H1 (cell line): ENCODE results near the gene PTH1R. TPM values are rescaled to one million over a fixed set of nuclear protein-coding genes. Genes with fewer than 3 reads are reported as not detected.

Source experiments
- CTCF ChIA-PET: fragments of 300-600 bp; sonication (Branson Sonifier 250); formaldehyde crosslinking; loops from one replicate; lab custom pipeline; 2021; ENCODE audit not compliant: partially characterized antibody; lab: Charles Lee
- POLR2A ChIA-PET: fragments of 300-600 bp; sonication (Branson Sonifier 250); formaldehyde crosslinking; loops from one replicate; lab custom pipeline; 2021; ENCODE audit warnings: inconsistent platforms; ENCODE audit not compliant: partially characterized antibody; lab: Charles Lee
- DNase-seq, 2 experiments: peaks; one replicate each; pipeline versions ENCODE4 v3.0.0 to v3.0.0-alpha.2; 2010 to 2022; ENCODE audit warnings: low spot score in 2 of 2, low read depth in 1 of 2, mixed read lengths in 1 of 2
- FAIRE-seq: peaks from 2 replicates; lab custom pipeline; 2011; peaks lifted over from hg19 to GRCh38; lab: Jason Lieb, UNC
- H2AFZ ChIP-seq: 2 replicates; pipeline ENCODE4 v1.8.1; 2012; ENCODE audit warnings: low read length, inconsistent platforms
- H2AK5ac ChIP-seq: 2 replicates; pipeline ENCODE4 v1.6.1; 2013; ENCODE audit warnings: low read depth, low read length
- H2BK120ac ChIP-seq: replicated peaks from 2 replicates; pipeline ENCODE3; 2013; ENCODE audit warnings: low read depth, low read length, inconsistent platforms
- H2BK12ac ChIP-seq: 2 replicates; pipeline ENCODE4 v1.6.1; 2013; ENCODE audit warnings: low read depth, low read length
- H2BK15ac ChIP-seq: 2 replicates; pipeline ENCODE4 v1.6.1; 2013; ENCODE audit warnings: low read length
- H2BK20ac ChIP-seq: 2 replicates; pipeline ENCODE4 v1.6.1; 2013; ENCODE audit warnings: low read length
- H2BK5ac ChIP-seq: 2 replicates; pipeline ENCODE4 v1.6.1; 2013; ENCODE audit warnings: low read depth, low read length
- H3K14ac ChIP-seq: 2 replicates; pipeline ENCODE4 v1.6.1; 2013; ENCODE audit warnings: inconsistent platforms; ENCODE audit not compliant: insufficient read length
- H3K18ac ChIP-seq: 2 replicates; pipeline ENCODE4 v1.6.1; 2013; ENCODE audit warnings: low read length; ENCODE audit errors: extremely low read depth
- H3K23ac ChIP-seq: 2 replicates; pipeline ENCODE4 v1.6.1; 2013; ENCODE audit warnings: inconsistent platforms; ENCODE audit not compliant: insufficient read length
- H3K23me2 ChIP-seq: 2 replicates; pipeline ENCODE4 v1.6.1; 2013; ENCODE audit warnings: low read depth, low read length
- H3K27ac ChIP-seq: 2 replicates; pipeline ENCODE4 v1.6.1; 2011; ENCODE audit warnings: low read depth, low read length, inconsistent platforms
- H3K27me3 ChIP-seq, 4 experiments: replicated peaks in 1 of 4; 1 replicate in 1 of 4; 2 replicates in 3 of 4; pipeline versions ENCODE4 v1.6.1 to v1.8.1; 2011 to 2013; ENCODE audit warnings: low read length in 3 of 4, mild to moderate bottlenecking in 3 of 4, inconsistent platforms in 2 of 4, mixed read lengths in 2 of 4, moderate library complexity in 1 of 4; ENCODE audit not compliant: control insufficient read depth in 3 of 4, insufficient read depth in 3 of 4; ENCODE audit errors: extremely low read depth in 1 of 4
- H3K36me3 ChIP-seq, 4 experiments: 2 replicates each; pipeline versions ENCODE4 v1.6.1 to v1.8.1; 2011 to 2013; ENCODE audit warnings: mild to moderate bottlenecking in 4 of 4, low read length in 3 of 4, moderate library complexity in 2 of 4, control low read depth in 1 of 4, inconsistent platforms in 1 of 4; ENCODE audit not compliant: insufficient read depth in 4 of 4, control insufficient read depth in 2 of 4
- H3K4ac ChIP-seq: replicated peaks from 2 replicates; pipeline ENCODE3; 2013; ENCODE audit warnings: low read length, low read depth, mixed read lengths, inconsistent platforms; ENCODE audit not compliant: insufficient read length
- H3K4me1 ChIP-seq, 4 experiments: replicated peaks in 1 of 4; 1 replicate in 1 of 4; 2 replicates in 3 of 4; pipeline versions ENCODE4 v1.6.1 to v1.8.1; 2011 to 2013; ENCODE audit warnings: low read length in 3 of 4, inconsistent platforms in 2 of 4, mixed read lengths in 1 of 4; ENCODE audit not compliant: insufficient read depth in 4 of 4, control insufficient read depth in 3 of 4
- H3K4me2 ChIP-seq, 2 experiments: 2 replicates each; pipeline versions ENCODE4 v1.6.1 to v1.8.1; 2011 to 2013; ENCODE audit warnings: low read depth in 2 of 2, low read length in 2 of 2, control low read depth in 1 of 2, inconsistent platforms in 1 of 2, mild to moderate bottlenecking in 1 of 2; ENCODE audit not compliant: insufficient read depth in 1 of 2
- H3K4me3 ChIP-seq, 4 experiments: fragments of 200-600, 300-600 bp in 1 of 4; sonication (generic), shearing (Covaris generic), sonication (Bioruptor Twin) in 1 of 4; 2 replicates each; pipeline versions ENCODE4 v1.5.1 to v1.8.1; 2011 to 2016; ENCODE audit warnings: low read length in 4 of 4, low read depth in 3 of 4, control low read depth in 2 of 4, inconsistent platforms in 2 of 4, mild to moderate bottlenecking in 2 of 4, mixed read lengths in 1 of 4, moderate library complexity in 1 of 4; ENCODE audit not compliant: insufficient read depth in 2 of 4; ENCODE audit errors: extremely low read depth in 1 of 4
- H3K56ac ChIP-seq: replicated peaks from 2 replicates; pipeline ENCODE3; 2013; ENCODE audit warnings: low read depth, mild to moderate bottlenecking, mixed read lengths, low read length, inconsistent platforms; ENCODE audit not compliant: insufficient read length
- H3K79me1 ChIP-seq: 2 replicates; pipeline ENCODE4 v1.6.1; 2013; ENCODE audit warnings: low read depth, low read length, control low read depth
- H3K79me2 ChIP-seq, 2 experiments: 2 replicates each; pipeline versions ENCODE4 v1.6.1 to v1.8.1; 2012 to 2013; ENCODE audit warnings: low read length in 2 of 2, mild to moderate bottlenecking in 2 of 2, inconsistent platforms in 1 of 2; ENCODE audit not compliant: insufficient read depth in 2 of 2, control insufficient read depth in 1 of 2
- H3K9ac ChIP-seq, 4 experiments: replicated peaks in 1 of 4; 1 replicate in 1 of 4; 2 replicates in 3 of 4; pipeline versions ENCODE4 v1.6.1 to v1.8.1; 2011 to 2013; ENCODE audit warnings: low read depth in 3 of 4, low read length in 3 of 4, control low read depth in 2 of 4, mild to moderate bottlenecking in 2 of 4, moderate library complexity in 2 of 4, inconsistent platforms in 1 of 4; ENCODE audit errors: extremely low read depth in 1 of 4
- H3K9me3 ChIP-seq, 2 experiments: 2 replicates each; pipeline versions ENCODE4 v1.6.1 to v1.8.1; 2012 to 2013; ENCODE audit warnings: mild to moderate bottlenecking in 2 of 2, moderate library complexity in 2 of 2, control low read depth in 1 of 2, inconsistent platforms in 1 of 2, low read depth in 1 of 2, low read length in 1 of 2, mixed read lengths in 1 of 2; ENCODE audit not compliant: insufficient read depth in 2 of 2
- H4K20me1 ChIP-seq, 2 experiments: replicated peaks in 1 of 2; 2 replicates each; pipeline versions ENCODE3 to v1.8.1; 2011 to 2013; ENCODE audit warnings: inconsistent platforms in 2 of 2, low read length in 2 of 2, mild to moderate bottlenecking in 1 of 2; ENCODE audit not compliant: insufficient read depth in 2 of 2, control insufficient read depth in 1 of 2
- H4K5ac ChIP-seq: 2 replicates; pipeline ENCODE4 v1.6.1; 2013; ENCODE audit warnings: low read length, low read depth, mixed read lengths, inconsistent platforms; ENCODE audit not compliant: insufficient read length
- H4K8ac ChIP-seq: 2 replicates; pipeline ENCODE4 v1.8.0; 2013; ENCODE audit warnings: mild to moderate bottlenecking, moderate library complexity, low read length, inconsistent platforms; ENCODE audit not compliant: insufficient read depth; ENCODE audit errors: extremely low read depth
- H4K91ac ChIP-seq: replicated peaks from 2 replicates; pipeline ENCODE3; 2013; ENCODE audit warnings: low read length, mixed read lengths, inconsistent platforms; ENCODE audit not compliant: insufficient read length
- WGBS, 2 experiments: shearing (Covaris generic) in 1 of 2; methylation state at CpG; one replicate each; pipeline versions ENCODE4 v1.1.6 to v1.1.7; 2013 to 2015; ENCODE audit warnings: low lambda C conversion rate in 2 of 2, mixed read lengths in 2 of 2, inconsistent platforms in 1 of 2, low coverage in 1 of 2, missing lambda C conversion rate in 1 of 2; ENCODE audit not compliant: insufficient replicate concordance in 2 of 2, insufficient coverage in 1 of 2, insufficient read length in 1 of 2; ENCODE audit errors: extremely low coverage in 1 of 2, missing lambda C conversion rate in 1 of 2; 5-methylcytosine and 5-hydroxymethylcytosine counted together
- polyA plus RNA-seq, 7 experiments: library from polyadenylated mRNA; depleted of rRNA in 3 of 7; stranded (reverse) in 5 of 7; unstranded in 2 of 7; fragments of >200 nt in 5 of 7; fragments of 200-250 nt in 2 of 7; gene quantifications; 1 replicate in 5 of 7; 2 replicates in 1 of 7; 4 replicates in 1 of 7; pipeline versions ENCODE4 v1.2.1 to v1.2.3, GENCODE V29; 2011 to 2013; ENCODE audit warnings: missing spikeins in 2 of 7, mixed read lengths in 2 of 7
- total RNA-seq: library from RNA; stranded (reverse); fragmentation: NEBNext Ultra II Directional; extraction: Animal tissue kit (Norgen Biotek cat#: 25700); gene quantifications from 2 replicates; pipeline ENCODE4 v1.2.1, GENCODE V29; 2021

The PTH1R gene
- total and polyA plus RNA-seq, 2 of the 8 experiments (the other 6 are each of a cell fraction or from before 2014, with no cell fraction given): 0.57 to 1.5 TPM

DNA sequence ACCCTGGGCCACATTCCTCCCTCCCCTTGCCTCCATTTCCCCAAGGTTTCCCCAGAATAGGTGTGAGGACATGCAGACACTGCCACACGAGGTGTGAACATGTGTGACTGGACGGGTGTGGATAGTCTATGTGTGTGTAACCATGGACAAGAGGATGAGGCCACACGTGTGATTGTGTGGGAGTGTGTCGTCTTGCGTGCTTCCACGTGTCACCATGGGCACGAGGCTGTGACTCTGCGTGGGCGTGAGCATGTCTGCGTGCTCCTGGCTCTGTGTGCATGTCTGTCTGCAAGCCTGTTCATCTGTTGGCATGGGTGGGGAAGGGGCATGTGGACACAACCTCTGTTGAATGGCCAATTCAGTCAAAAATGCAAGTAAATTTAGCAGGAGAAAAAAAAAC lies 8.1 kb upstream of the PTH1R start:
- peaks cover 0 to 15% (median 7%) of the 10 kb centered on the region in 4 experiments; a peak in 3 of 7 replicates for H3K27me3 ChIP-seq
- H2BK120ac ChIP-seq: no peak overlapping the region
- CTCF ChIA-PET: interaction anchor here (1.6 to 4.4 kb wide), 4 partner anchors 10 to 40 kb away, joined by 8 to 88 read pairs (median 34); no protein-coding TSS in a partner anchor
- peak overlapping the region; percentile 75; the same call in 1 of the 2 replicates for H2BK12ac ChIP-seq
- H4K5ac ChIP-seq: no peak overlapping the region
- no peaks in the 10 kb centered on the region for H3K79me1 ChIP-seq
- no peak overlapping the region for H3K27ac ChIP-seq
- H4K91ac ChIP-seq: peak overlapping the region; percentile 62
- H3K4me3 ChIP-seq: no peak overlapping the region
- no peak overlapping the region for H3K56ac ChIP-seq
- H3K4me1 ChIP-seq: peaks cover 0 to 7% (median 0%) of the 10 kb centered on the region in 4 experiments; a peak in 2 of 7 replicates
- no peak overlapping the region for H3K14ac ChIP-seq
- no peak overlapping the region for H3K23ac ChIP-seq
- POLR2A ChIA-PET: no interaction called here
- no peak overlapping the region for H2AFZ ChIP-seq
- H2BK5ac ChIP-seq: no peak overlapping the region
- no peak overlapping the region for H2BK15ac ChIP-seq
- no peaks in the 10 kb centered on the region for H3K36me3 ChIP-seq
- H3K79me2 ChIP-seq: no peaks in the 10 kb centered on the region
- H3K4me2 ChIP-seq: no peak overlapping the region
- no peak overlapping the region for H2BK20ac ChIP-seq
- H3K9ac ChIP-seq: no peak overlapping the region
- no peak overlapping the region; the same call in 1 of the 2 replicates for H3K18ac ChIP-seq
- no peaks in the 10 kb centered on the region for H4K20me1 ChIP-seq
- H3K23me2 ChIP-seq: no peaks in the 10 kb centered on the region
- H3K4ac ChIP-seq: peak overlapping the region; percentile 49
- no peak overlapping the region for H4K8ac ChIP-seq
- FAIRE-seq: no peak
- H2AK5ac ChIP-seq: no peak overlapping the region
- 92% methylated on average over 10 of the region's 10 CpGs; no CpG with 5 or more reads in 1 of the 2 experiments for WGBS, 2 experiments
- no peaks in the 10 kb centered on the region for H3K9me3 ChIP-seq
- no peak for DNase-seq
